Natural killer cell (primary cell): Measurements from ENCODE around the gene CD68. TPM values are rescaled to one million over a fixed set of nuclear protein-coding genes. Genes with fewer than 3 reads are reported as not detected.

Experiments used
- ATAC-seq, 3 donors: fragments of 150-1000 bp in 2 of 3; fragments of 200-7000 bp in 1 of 3; cut with Tn5 transposase; 1 replicate in 1 of 3; 2 replicates in 2 of 3; pipeline ENCODE4 v1.10.0; 2021; ENCODE audit warnings: mild to moderate bottlenecking in 2 of 3, moderate library complexity in 2 of 3
- DNase-seq, 2 donors: peaks; one replicate each; pipeline versions ENCODE4 v3.0.0 to v3.0.0-alpha.2; 2013 to 2021; ENCODE audit warnings: mixed read lengths in 1 of 2
- H3K27ac ChIP-seq: one replicate; pipeline ENCODE4 v1.5.1; 2013; ENCODE audit warnings: mild to moderate bottlenecking, low read length
- H3K27me3 ChIP-seq: one replicate; pipeline ENCODE4 v1.6.1; 2013; ENCODE audit warnings: low read length; ENCODE audit not compliant: control insufficient read depth, insufficient read depth
- H3K36me3 ChIP-seq: one replicate; pipeline ENCODE4 v1.6.1; 2013; ENCODE audit warnings: low read length; ENCODE audit not compliant: control insufficient read depth, insufficient read depth
- H3K4me1 ChIP-seq: one replicate; pipeline ENCODE4 v1.6.1; 2013; ENCODE audit warnings: low read length; ENCODE audit not compliant: control insufficient read depth, insufficient read depth
- H3K4me3 ChIP-seq: one replicate; pipeline ENCODE4 v1.5.1; 2013; ENCODE audit warnings: low read length
- H3K9me3 ChIP-seq: one replicate; pipeline ENCODE4 v1.6.1; 2013; ENCODE audit warnings: low read length; ENCODE audit not compliant: control insufficient read depth, insufficient read depth
- H3K27ac Mint-ChIP-seq, 2 donors: one replicate each; pipeline ENCODE4 v1.8.0; 2022; ENCODE audit warnings: mild to moderate bottlenecking in 2 of 2, mixed read lengths in 2 of 2, moderate library complexity in 1 of 2
- H3K27me3 Mint-ChIP-seq, 2 donors: one replicate each; pipeline ENCODE4 v1.8.0; 2022; ENCODE audit warnings: low read depth in 2 of 2, mixed read lengths in 2 of 2
- H3K36me3 Mint-ChIP-seq: one replicate; pipeline ENCODE4 v1.8.0; 2022; ENCODE audit warnings: mixed read lengths
- H3K4me1 Mint-ChIP-seq, 2 donors: one replicate each; pipeline ENCODE4 v1.8.0; 2022; ENCODE audit warnings: mixed read lengths in 2 of 2
- H3K4me3 Mint-ChIP-seq: one replicate; pipeline ENCODE4 v1.8.0; 2022; ENCODE audit warnings: mild to moderate bottlenecking, moderate library complexity, mixed read lengths
- H3K9me3 Mint-ChIP-seq, 2 donors: one replicate each; pipeline ENCODE4 v1.8.0; 2022; ENCODE audit warnings: mixed read lengths in 2 of 2
- WGBS: methylation state at CpG from one replicate; pipeline ENCODE4 v1.1.7; 2013; ENCODE audit warnings: missing lambda C conversion rate; ENCODE audit not compliant: insufficient coverage; 5-methylcytosine and 5-hydroxymethylcytosine counted together
- intact Hi-C: fragments of 100-400 bp; cut with micrococcal nuclease; formaldehyde crosslinking; loops from one replicate; pipeline ENCODE4 v1.14.2; 2022
- total RNA-seq, 4 donors: library from RNA; stranded (reverse); fragments of 120-200 nt in 1 of 4; gene quantifications; one replicate each; pipeline versions ENCODE4 v1.2.3 to v1.2.4, GENCODE V29; 2013 to 2022
- TF ChIP-seq, protein P1 (sequence below): fragments of 200-600 bp; IDR thresholded peaks from one replicate; pipeline ENCODE4 v1.8.0; 2022; ENCODE audit warnings: antibody characterized with exemption

Gene CD68
- total RNA-seq, 3 donors from 2014 or later (not counting 1 experiment from before 2014, with no cell fraction given) = 1.4 to 24.7 (median 13.0) TPM

DNA sequence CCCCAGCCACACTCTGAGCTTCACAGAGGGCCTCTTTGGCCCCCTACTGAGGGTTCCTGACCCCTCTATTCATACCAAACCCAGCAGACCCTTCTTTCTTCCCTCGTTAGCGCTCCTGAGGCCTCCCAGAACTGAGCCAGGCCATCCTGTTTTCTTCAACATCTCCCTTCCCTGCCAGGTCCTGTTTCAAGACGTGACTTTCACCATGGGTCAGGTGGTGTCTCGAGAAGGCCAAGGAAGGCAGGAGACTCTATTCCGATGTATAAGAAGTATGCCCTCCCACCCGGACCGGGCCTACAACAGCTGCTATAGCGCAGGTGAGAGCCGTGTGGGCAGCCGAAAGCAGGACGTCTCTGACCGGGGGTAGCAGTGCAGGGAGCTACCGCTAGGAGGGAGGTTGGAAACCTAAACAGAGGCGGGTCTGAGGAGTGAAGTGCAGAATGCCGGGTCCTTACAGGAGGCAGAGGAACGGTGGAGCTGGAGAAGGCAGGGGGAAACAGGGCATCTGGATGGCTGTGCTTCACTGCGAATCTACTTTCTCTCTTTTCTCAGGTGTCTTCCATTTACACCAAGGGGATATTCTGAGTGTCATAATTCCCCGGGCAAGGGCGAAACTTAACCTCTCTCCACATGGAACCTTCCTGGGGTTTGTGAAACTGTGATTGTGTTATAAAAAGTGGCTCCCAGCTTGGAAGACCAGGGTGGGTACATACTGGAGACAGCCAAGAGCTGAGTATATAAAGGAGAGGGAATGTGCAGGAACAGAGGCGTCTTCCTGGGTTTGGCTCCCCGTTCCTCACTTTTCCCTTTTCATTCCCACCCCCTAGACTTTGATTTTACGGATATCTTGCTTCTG, 19.0 kb upstream of the CD68 start:
- WGBS = 44% methylated on average over 18 of the region's 22 CpGs
- Mint-ChIP-seq H3K36me3 (no peaks in the 10 kb centered on the region), H3K4me1 (peaks cover 25 to 38% of the 10 kb centered on the region in 2 donors), H3K9me3 (no peaks in the 10 kb centered on the region), H3K4me3 (peak overlapping the region; percentile 98), H3K27ac (peak overlapping the region; percentile 97 to 99), H3K27me3 (no peaks in the 10 kb centered on the region)
- Histone ChIP-seq H3K36me3 (peaks cover 16% of the 10 kb centered on the region), H3K27me3 (no peaks in the 10 kb centered on the region), H3K4me3 (no peak overlapping the region), H3K4me1 (peaks cover 54% of the 10 kb centered on the region), H3K9me3 (no peaks in the 10 kb centered on the region), H3K27ac (peak overlapping the region; percentile 93)
- ATAC-seq (peak; percentile 20 to 48 (median 22)), DNase-seq (peak in 1 of 2 donors; percentile 74)
- intact Hi-C loops = loop anchor here (1.0 to 5.0 kb wide), 8 partner anchors 12 to 308 kb away; partner anchors contain the start of genes CTDNEP1, ELP5, POLR2A and TMEM102
- TF ChIP-seq, protein P1, sequence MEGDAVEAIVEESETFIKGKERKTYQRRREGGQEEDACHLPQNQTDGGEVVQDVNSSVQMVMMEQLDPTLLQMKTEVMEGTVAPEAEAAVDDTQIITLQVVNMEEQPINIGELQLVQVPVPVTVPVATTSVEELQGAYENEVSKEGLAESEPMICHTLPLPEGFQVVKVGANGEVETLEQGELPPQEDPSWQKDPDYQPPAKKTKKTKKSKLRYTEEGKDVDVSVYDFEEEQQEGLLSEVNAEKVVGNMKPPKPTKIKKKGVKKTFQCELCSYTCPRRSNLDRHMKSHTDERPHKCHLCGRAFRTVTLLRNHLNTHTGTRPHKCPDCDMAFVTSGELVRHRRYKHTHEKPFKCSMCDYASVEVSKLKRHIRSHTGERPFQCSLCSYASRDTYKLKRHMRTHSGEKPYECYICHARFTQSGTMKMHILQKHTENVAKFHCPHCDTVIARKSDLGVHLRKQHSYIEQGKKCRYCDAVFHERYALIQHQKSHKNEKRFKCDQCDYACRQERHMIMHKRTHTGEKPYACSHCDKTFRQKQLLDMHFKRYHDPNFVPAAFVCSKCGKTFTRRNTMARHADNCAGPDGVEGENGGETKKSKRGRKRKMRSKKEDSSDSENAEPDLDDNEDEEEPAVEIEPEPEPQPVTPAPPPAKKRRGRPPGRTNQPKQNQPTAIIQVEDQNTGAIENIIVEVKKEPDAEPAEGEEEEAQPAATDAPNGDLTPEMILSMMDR = no peak

DNA sequence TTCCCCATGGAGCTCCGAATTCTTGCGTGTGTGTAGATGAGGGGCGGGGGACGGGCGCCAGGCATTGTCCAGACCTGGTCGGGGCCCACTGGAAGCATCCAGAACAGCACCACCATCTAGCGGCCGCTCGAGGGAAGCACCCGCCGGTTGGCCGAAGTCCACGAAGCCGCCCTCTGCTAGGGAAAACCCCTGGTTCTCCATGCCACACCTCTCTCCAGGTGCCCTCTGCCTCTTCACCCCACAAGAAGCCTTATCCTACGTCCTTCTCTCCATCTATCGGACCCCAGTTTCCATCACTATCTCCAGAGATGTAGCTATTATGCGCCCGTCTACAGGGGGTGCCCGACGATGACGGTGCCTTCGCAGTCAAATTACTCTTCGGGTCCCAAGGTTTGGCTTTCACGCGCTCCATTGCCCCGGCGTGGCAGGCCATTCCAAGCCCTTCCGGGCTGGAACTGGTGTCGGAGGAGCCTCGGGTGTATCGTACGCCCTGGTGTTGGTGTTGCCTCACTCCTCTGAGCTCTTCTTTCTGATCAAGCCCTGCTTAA, 18.3 kb upstream of the CD68 start:
- ATAC-seq = peak; percentile 69 to 86 (median 75)
- peaks cover 53% of the 10 kb centered on the region for H3K4me1 ChIP-seq
- 2% methylated on average over 32 of the region's 32 CpGs for WGBS

DNA sequence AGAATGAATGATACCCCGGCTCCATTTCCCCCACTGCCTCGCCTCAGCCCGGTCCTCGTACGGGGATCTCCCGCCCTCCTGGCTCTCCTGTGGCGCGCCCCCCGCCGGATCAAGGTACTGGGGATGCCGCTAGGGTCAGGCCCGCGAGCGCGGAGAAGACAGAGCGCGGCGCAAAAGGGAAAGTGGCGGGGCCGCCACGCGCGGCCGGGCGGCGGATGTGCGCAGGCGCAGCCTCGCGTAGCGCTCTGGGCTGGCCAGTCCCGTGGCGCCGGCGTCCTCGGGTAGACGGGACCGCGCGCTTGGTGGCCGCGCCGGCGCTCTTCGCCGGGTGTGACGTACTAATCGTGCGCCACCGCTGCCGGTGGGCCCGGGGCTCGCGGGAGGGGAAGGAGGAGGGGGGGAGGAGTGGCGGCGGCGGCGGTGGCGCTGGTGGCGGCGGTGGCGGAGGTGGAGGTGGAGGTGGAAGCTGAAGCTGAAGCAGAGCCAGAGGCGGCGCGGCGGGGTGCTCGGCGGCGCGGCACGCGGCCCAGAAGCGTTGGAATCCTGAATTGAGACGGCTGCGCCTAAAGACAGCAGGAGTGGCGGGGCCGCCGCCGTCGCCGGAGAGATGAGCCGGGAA, 17.7 kb upstream of the CD68 start, which contains the start of gene SENP3:
Gene SENP3 (plus strand): TSS at position 331 of the 619 bp plus-strand sequence. CDS start 1,158 bp downstream, outside the sequence.
- no peaks in the 10 kb centered on the region for H3K27me3 ChIP-seq
- Mint-ChIP-seq H3K36me3 (no peaks in the 10 kb centered on the region), H3K9me3 (no peaks in the 10 kb centered on the region), H3K27ac (peak within 1 kb of the TSS; percentile 97 to 99), H3K4me3 (peak within 1 kb of the TSS; percentile 98), H3K27me3 (no peaks in the 10 kb centered on the region), H3K4me1 (peaks cover 22 to 35% of the 10 kb centered on the region in 2 donors)
- DNase-seq (peak; percentile 90 to 97), ATAC-seq (peak; percentile 80 to 90 (median 87))
- H3K36me3 ChIP-seq = peaks cover 20% of the 10 kb centered on the region
- peaks cover 53% of the 10 kb centered on the region for H3K4me1 ChIP-seq
- under 1% methylated on average over 82 of the region's 82 CpGs for WGBS
- no peaks in the 10 kb centered on the region for H3K9me3 ChIP-seq
- H3K27ac ChIP-seq = peak within 1 kb of the TSS; percentile 93
- TF ChIP-seq, protein P1 = no peak
- H3K4me3 ChIP-seq = peak within 1 kb of the TSS; percentile 67
- intact Hi-C loops = loop anchor here (1.0 to 5.0 kb wide), 8 partner anchors 11 to 309 kb away; partner anchors contain the start of genes CTDNEP1, ELP5, POLR2A and TMEM102

More for the DNA sequence above, 18.3 kb upstream of the CD68 start:
- peak overlapping the region; percentile 67 for H3K4me3 ChIP-seq
- no peaks in the 10 kb centered on the region for H3K9me3 Mint-ChIP-seq
- no peaks in the 10 kb centered on the region for H3K27me3 Mint-ChIP-seq
- H3K36me3 ChIP-seq = peaks cover 20% of the 10 kb centered on the region
- H3K9me3 ChIP-seq = no peaks in the 10 kb centered on the region
- intact Hi-C loops = loop anchor here (1.0 to 5.0 kb wide), 8 partner anchors 11 to 309 kb away; partner anchors contain the start of genes CTDNEP1, ELP5, POLR2A and TMEM102
- peak; percentile 80 to 89 for DNase-seq
- no peaks in the 10 kb centered on the region for H3K36me3 Mint-ChIP-seq
- H3K27me3 ChIP-seq = no peaks in the 10 kb centered on the region
- H3K27ac Mint-ChIP-seq = peak overlapping the region; percentile 97 to 99
- H3K4me3 Mint-ChIP-seq = peak overlapping the region; percentile 98
- TF ChIP-seq, protein P1 = peak; percentile 75
- H3K27ac ChIP-seq = peak overlapping the region; percentile 93
- peaks cover 22 to 35% of the 10 kb centered on the region in 2 donors for H3K4me1 Mint-ChIP-seq
